HG03378 (cell line): ENCODE measurements around the gene AHNAK.

ENCODE experiments used
- ATAC-seq: cut with Tn5 transposase; IDR thresholded peaks from one replicate; pipeline ENCODE4 v1.9.1; 2021; ENCODE audit warnings: mild to moderate bottlenecking, moderate library complexity; ENCODE audit not compliant: unreplicated experiment

The AHNAK gene

DNA sequence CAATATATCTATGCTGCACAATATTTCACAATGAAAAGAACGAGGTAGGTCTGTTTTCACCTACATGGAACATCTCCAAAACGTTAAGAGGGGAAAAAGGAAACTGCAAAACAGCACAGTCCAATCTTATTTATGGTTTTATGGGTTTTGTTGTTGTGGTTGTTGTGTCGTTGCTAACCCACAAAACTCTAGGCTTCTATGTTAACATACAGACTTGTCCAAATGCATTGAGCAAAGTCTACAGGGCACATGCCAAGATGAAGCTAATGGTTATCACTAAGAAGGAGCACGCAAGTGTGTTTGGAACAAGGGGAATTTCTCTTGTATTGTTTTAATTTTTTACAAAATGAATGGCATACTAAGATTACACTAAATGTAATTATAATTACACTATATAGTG is 48.6 kb downstream of the AHNAK start:
- no peak for ATAC-seq

DNA sequence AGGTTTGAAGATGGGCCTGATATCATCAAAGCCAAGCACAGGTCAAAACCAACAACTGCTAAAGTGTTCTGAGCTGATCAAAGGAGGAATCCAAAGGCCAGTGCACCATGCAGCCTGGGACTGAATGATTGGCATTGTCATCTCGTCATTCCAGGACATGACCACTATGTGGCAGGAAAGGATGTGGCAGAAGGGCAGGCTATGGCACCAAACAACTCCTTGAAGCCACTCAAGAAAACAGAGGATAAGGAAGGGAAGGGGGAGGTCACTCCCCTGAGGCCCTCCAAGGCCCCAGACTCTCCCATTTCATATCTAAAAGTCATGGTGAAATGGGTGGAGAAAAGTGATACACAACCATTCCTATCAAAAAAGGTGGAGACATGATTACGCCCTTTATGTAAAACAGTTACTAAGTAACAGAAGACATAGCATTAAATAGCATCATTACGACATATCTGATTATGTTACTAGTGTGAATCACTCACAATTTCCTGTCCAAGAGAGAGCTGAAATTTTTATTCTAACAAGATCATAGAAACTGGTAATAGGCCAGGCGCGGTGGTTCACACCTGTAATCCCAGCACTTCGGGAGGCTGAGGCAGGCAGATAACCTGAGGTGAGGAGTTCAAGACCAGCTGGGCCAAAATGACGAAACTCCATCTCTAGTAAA is 49.3 kb downstream of the AHNAK start:
- ATAC-seq, result no peak

DNA sequence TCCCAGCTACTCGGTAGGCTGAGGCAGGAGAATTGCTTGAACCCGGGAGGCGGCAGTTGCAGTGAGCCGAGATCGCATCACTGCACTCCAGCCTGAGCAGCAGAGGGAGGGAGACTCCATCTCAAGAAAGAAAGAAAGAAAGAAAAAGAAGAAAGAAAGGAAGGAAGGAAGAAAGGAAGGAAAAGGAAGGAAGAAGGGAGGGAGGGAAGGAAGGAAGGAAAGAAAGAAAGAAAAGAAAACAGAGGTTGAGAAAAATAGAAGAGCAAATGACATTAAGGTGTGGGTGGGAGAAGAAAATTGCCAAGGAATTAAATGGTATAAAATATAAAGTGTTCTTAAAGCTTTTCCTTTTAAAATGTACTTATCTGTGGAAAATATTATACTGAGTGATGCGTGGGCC is 49.9 kb downstream of the AHNAK start:
- no peak for ATAC-seq

DNA sequence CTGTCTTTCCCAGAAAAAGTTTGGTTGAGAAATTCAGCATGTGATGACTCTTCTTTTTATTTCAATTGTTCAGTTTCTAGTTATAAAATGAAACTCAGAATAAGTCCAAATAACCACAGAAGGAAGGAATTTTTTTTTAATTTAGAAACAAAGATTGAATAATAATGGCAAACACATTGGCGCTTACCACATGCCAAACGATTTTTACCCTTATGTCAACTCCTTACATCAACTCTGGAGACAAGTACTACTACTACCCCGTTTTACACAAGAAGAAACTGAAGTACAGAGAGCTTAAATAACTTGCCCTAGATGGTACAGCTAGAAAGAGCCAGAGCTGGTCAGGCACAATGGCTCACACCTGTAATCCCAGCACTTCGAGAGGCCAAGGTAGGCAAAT is 52.4 kb downstream of the AHNAK start:
- ATAC-seq, result no peak

DNA sequence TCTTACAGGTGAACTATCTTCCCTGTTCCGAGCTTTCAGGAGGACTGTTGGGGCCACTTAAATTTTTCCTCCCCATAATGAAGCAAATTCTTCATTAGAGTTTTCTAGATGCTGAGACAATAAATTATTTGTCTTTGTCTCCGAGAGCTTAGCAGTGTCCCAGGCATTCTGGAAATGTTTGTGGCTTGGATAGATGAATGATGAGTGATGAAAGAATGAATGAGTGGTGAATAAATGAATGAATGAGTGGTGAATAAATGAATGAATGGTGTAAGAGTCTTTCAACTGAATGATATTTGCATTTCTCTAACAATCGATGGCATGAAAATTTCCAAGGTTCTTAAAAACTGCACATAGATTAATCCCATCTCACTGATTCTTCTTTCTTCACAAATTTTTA is 52.8 kb downstream of the AHNAK start:
- ATAC-seq, result no peak

DNA sequence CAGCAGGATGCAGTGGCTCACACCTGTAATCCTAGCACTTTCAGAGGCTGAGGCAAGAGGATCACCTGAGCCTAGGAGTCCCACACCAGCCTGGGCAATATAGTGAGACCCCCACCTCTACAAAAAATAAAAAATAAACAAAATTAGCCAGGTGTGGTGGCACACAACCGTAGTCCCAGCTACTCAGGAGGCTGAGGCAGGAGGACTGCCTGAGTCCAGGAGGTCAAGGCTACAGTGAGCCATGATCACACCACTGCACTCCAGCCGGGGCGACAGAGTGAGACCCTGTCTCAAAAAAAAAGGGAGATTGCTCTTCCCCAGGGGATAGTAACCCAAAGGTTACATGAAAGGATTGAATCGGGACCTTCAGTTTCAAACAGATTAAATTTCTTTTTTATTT is 54.0 kb downstream of the AHNAK start:
- ATAC-seq, result no peak

DNA sequence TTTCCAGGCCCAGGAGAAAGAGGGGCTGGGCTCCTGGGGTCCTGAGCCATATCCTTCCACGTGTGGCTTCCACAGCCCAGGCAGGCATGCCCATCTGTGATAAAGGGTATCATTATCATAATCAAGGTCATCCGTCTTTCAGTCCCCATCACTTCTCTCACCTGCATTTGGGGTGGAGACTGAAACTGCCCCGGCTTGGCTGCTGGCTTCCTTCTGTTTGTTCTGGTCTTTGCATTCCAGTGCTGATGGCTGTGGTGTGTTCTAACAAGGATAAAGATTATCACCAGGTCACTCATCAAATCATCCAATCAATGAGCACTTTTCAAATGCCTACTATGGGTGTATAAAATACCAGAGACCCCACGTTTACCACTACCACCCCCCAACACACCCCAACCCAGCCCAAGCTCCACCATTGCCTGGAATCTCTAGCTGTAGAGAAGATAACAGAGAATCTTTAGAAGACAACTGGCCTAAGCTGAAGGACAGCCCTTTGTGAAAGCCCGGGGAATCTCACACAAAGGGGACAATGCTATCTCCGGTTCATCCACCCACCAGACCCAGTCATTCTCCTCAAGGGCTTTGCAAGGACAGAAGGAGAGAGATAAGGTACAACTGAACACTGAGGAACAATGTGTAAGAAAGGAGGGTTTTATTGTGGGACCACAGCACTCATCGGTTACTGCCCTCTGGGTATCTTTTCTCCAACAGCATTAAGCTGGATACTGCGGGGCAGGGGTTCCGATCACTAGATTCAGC is 54.9 kb downstream of the AHNAK start:
- no peak for ATAC-seq

DNA sequence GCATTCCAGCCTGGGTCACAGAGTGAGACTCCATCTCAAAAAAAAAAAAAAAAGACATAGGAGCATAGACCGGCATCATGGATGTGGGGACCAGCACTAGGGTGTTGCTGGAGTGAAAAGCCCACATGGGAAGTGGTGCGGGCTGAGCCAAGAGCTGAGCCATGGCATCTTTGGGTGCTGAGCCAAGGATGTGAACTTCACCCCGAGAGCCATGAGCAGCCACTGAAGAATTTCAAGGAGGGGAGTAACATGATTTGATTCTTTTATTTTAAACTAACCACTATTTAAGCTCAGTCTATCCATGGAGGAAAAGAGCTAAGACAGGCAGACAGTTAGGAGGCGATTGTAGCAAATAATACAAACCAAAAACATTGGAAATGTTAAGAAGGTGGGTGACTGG is 57.4 kb downstream of the AHNAK start:
- ATAC-seq, result no peak

DNA sequence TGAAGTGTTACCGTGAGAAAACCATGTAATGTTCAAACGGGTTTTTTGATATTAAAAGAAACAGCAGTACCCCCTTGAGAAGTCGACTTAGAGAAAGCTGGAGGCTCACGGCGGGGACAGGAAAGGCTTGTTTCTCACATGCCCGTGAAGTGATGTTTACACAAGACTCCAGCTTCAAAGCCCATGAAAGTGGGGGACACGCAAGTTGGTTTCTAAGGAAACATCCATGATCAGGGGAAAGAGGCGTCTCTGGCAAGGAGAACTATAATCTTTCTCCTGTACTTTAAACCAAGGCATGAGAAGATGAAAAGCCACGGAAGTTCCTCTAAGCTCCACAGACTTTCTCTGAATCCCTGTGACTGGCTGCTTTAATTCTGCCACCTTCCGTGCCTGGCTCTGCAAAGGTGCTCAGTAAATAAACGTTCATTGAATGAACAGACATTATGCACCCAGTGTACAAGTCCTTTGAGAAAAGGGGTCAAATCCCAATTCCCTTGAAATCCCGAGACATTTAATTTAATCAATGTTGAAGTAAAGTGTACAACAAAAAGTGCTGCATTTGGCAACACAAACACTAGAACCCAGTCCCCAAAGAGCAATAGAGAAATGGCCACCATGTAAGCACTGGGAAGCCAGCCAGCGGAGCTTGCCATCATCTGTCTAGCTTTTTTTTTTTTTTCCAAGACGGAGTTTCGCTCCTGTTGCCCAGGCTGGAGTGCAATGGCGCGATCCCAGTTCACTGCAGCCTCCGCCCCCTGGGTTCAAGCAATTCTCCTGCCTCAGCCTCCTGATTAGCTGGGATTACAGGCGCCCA is 58.7 kb downstream of the AHNAK start:
- no peak for ATAC-seq

DNA sequence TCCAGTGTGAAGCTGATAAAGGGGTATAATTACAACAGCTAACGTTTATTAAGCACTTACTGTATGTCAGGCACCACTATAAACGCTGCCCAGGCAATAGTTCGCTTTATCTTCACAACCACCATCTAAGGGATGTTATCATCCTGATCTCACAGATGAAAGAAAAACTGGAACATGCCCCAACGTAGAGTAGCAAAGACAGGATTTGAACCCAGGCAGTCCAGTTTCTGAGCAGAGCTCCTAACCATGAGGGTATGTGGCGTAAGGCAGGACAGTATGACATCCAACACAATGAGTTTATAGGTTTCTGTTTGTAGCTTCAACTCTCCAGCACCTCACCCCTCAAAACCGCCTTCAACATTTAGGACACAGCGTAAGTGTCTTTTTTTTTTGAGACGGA is 59.5 kb downstream of the AHNAK start:
- ATAC-seq, result no peak

DNA sequence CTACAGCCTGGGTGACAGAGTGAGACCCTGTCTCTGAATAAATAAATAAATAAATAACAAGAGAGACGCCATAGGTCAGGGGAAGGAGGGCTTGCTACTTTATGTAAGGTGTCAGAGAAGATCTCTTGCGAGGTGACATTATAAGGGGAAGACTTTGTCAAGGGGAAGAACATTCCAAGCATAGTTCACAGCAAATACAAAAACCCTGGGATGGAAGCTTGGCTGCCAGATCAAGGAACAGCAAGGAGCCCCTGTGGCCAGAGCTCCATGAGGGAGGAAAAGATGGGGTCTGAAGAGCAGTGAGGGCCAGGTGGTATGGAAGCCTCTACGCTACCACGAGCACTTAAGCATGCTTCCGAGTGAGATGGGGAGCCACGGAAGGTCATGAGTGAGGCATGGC is 62.3 kb downstream of the AHNAK start:
- ATAC-seq, result no peak

DNA sequence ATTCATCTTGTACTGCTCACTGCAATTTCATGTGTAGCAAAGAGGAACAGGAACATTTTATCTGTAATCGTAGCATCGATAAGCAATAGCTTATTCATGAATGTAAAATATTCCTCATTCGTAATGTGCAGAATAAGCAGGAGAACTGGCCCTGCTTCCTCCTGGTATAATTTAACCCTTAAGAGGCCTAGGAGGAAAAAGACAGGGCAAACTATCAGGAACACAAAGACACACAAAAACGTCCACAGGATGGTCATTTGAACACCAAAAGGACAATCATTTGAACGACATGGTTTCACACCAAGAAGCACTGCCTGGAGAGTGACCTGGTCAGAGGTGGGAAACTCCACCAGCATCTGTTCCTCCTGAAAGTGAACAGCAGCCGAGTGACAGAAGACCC is 63.9 kb downstream of the AHNAK start:
- no peak for ATAC-seq

DNA sequence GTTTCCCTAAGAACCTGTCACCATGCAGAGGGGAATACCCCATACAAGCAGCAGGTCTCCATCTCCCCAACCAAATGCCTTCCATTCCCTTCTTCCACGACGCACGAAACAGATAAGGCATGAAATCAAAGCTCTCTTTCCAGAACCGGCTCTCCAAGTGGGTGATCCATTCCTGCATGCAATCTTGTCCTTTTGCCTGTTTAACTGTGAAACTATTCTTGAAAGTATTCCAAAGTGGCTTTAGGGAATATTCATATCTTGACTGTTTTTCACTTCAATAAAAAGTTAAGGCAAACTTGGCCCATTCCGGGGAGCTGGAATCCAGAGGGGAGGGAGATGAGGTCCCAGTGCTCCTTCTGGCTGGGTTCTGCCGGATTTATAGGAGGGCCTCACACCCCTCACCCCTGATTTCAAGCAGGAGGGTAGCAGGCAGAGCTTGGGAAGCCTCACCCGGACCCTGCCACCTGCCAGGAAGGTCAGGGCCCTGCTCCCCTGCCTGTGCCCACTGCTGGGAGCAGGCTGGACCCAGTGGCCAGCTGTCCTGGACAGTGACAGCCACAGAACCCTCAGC is 66.9 kb downstream of the AHNAK start:
- ATAC-seq, result no peak

DNA sequence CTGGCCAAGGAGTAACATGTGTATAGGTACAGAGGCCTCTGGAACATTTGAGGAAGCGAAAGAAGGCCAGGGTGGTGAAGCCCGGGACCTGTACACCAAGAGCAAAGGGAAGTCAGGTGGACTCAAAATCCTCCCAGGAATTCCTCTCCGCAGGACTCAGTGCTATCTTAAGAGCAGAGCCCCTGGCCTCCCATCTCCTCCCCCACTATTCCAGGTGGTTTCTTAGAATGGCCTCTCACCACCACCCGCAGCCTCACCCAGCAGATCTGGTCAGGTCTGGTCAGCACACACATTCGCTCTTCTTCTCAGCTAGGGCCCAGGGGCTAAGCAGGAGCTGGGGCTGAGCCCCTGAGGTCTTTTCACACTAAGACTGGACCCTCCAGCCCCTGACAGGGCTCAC is 68.7 kb downstream of the AHNAK start:
- no peak for ATAC-seq

DNA sequence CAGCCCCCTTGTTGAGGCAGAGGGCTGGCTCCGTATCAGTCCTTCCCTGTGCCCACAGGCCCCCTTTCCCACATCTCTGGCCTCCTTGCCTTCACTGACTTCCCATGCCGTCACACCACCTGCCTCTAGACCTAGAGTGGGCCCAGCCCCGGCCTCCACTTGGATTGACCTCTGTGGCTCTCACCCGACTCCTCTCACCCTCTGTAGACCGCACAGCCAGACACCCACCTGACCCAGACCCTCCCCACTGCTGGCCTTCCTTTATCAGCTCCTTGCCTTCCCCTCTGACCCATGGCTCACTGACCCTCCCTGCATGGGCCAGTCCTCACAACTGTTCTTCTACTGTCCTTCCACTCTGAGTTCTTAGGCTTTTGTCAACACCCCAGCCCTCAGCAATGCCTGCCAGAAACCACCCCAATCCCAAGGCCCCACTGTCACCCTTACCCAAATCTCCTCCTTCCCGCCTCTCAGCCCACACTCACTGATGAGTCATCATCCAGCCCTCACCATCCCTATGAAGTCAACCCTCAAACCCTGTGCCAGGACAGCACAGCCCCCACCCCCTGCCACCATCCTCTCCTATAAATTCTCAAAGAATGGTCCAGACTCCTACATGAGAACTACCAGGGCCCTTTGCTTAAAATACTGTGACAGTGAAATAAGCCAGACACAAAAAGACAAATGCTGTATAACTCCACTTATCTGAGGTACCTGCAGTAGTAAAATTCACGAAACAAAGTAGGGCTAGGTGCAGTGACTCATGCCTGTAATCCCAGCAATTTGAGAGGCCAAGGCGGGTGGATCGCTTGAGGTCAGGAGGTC is 74.3 kb downstream of the AHNAK start:
- ATAC-seq, result no peak

DNA sequence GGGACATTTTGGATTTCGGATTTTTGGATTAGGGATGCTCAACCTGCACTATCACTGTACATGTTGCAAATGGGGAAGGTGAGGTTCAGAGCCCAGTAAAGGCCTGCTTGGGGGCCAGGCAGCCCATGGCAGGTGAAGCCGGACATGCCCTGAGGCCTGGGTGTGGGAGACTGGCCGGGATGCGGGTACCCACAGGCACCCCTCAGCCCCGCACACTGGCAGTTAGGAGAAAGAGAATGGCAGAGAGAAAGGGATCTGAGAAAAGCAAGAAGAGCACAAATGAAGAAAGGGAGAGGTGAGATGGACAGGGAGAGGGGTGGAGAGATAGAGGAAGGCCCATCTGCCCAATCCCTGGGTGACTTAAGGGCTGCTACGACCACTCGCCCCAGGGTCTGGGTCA is 75.0 kb downstream of the AHNAK start:
- ATAC-seq, result no peak

DNA sequence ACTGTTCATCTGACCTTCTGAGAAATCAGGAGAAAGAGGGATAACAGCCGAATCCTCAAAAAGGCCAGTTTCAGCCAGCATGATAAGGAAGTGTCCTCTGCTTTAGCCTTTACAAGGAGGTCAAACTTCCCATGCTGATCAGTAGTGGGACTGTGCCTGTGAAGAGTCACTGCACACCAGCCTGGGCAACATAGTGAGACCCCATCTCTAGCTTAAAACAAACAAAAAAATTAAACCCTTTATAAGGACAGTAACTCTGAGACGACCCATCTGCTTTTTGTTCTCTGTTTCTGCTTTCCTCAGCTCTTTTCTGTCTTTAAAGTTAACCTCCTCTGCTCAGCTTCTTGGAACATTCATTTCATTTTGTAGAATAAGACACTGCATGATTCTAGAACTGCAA is 78.0 kb downstream of the AHNAK start:
- no peak for ATAC-seq

DNA sequence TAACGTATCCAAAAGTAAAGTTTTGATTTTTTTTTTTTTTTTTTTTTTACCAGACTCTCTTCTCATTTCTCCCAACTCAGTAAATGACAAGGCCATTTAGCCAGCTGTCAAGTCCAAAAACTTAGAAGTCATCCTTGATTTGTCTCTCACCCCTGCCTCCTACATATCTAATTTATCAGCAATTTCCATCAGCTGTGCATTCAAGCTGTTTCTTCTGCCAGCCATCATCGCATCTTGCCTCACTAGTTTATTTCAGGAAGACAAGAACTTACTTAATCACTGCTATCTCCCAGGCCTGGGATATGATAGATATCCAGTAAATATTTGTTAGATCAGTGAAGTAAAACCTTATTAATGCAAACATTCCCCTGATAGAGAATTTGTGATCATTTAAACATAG is 80.2 kb downstream of the AHNAK start:
- ATAC-seq, result no peak

DNA sequence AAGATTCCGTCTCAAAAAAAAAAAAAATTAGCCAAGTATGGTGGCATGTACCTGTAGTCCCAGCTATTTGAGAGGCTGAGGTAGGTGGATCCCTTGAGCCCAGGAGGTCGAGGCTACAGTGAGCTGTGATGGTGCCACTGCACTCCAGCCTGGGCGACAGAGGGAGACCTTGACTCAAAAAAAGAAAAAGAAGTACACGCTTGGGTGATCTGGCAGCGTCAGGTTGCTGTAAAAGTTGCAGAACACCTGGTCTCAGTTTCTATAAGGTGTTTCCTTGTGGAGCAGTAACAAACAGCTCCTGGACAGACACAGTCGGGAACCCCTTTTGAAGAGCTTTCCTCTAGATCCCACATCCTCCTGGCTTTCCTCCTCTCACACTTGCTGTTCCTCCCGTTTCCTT is 82.0 kb downstream of the AHNAK start:
- no peak for ATAC-seq

DNA sequence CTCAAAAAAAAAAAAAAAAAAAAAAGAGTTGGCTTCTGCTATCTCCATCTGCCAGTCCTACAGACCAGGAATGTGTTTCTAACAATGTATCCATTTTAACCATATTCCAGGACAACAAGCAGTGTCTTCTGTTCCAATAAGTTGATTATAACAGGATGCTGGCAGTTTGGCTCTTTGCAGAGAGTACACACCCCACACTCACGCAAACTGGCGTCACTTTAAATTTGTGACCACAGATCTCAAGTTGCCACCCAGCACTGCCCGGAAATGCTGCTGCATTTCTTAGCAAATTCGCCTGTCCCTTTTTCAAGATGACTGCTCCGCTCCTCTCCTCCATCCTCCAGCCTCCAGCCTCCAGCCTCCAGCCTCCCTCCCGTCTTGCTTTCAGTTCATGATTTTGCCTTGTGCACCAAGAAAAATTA is 83.5 kb downstream of the AHNAK start:
- no peak for ATAC-seq

DNA sequence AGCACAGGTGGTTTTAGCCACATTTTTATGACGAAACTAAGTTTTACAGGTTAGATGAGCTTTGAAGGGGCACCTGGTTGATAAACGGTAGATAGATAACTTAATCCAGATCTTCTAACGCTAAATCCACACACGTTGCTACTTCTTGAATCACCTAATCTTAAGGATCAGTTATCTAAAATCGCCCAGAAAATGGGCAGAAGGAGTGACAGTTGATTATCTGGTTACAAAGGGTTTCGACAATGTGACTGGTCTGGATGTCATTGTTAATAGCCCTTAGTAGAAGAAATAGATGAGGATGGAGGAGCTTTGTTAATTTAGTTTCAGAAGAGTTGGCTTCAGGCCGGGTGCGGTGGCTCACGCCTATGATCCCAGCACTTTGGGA is 84.1 kb downstream of the AHNAK start:
- ATAC-seq, result no peak
